Measurements from ENCODE around the gene SRGAP1. TPM values are rescaled to one million over a fixed set of nuclear protein-coding genes. Genes with fewer than 3 reads are reported as not detected.

SRGAP1 gene
- total RNA-seq, 6 experiments from 2014 or later: 1.3 to 5.0 (median 3.0) TPM

DNA sequence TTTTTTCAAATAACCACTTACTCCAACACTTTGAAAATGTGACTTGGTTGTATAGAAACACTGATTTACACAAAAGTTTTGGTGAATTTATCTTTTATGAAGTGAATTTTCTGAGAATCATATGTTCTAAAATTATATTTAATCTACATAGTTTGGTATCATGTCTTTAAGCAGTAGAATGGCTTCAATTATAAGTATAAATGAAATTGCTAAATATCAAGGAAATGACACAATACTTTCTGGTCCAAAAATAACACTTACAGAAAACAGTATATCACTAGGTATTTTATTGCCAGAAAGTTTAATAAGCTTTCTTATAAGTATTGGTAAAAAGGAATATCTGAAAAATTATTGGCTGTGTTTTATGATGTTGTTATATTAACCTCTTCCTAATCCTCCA is 90.9 kb downstream of the SRGAP1 start:
- intact Hi-C loops (cut with DNase I): no loop called here
- DNase-seq (no peak), ATAC-seq (no peak)
- H3K9me3 ChIP-seq: no peaks in the 10 kb centered on the region
- no peak for TF ChIP-seq POLR2A (IDR thresholded peaks at IDR 0.05)
- TF ChIP-seq, protein P1, sequence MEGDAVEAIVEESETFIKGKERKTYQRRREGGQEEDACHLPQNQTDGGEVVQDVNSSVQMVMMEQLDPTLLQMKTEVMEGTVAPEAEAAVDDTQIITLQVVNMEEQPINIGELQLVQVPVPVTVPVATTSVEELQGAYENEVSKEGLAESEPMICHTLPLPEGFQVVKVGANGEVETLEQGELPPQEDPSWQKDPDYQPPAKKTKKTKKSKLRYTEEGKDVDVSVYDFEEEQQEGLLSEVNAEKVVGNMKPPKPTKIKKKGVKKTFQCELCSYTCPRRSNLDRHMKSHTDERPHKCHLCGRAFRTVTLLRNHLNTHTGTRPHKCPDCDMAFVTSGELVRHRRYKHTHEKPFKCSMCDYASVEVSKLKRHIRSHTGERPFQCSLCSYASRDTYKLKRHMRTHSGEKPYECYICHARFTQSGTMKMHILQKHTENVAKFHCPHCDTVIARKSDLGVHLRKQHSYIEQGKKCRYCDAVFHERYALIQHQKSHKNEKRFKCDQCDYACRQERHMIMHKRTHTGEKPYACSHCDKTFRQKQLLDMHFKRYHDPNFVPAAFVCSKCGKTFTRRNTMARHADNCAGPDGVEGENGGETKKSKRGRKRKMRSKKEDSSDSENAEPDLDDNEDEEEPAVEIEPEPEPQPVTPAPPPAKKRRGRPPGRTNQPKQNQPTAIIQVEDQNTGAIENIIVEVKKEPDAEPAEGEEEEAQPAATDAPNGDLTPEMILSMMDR (IDR thresholded peaks at IDR 0.05): no peak
- no peak overlapping the region for H3K27ac ChIP-seq
- no peaks in the 10 kb centered on the region for H3K27me3 ChIP-seq
- H3K36me3 ChIP-seq: no peaks in the 10 kb centered on the region
- no peak overlapping the region for H3K4me3 ChIP-seq
- H3K4me1 ChIP-seq: no peaks in the 10 kb centered on the region

DNA sequence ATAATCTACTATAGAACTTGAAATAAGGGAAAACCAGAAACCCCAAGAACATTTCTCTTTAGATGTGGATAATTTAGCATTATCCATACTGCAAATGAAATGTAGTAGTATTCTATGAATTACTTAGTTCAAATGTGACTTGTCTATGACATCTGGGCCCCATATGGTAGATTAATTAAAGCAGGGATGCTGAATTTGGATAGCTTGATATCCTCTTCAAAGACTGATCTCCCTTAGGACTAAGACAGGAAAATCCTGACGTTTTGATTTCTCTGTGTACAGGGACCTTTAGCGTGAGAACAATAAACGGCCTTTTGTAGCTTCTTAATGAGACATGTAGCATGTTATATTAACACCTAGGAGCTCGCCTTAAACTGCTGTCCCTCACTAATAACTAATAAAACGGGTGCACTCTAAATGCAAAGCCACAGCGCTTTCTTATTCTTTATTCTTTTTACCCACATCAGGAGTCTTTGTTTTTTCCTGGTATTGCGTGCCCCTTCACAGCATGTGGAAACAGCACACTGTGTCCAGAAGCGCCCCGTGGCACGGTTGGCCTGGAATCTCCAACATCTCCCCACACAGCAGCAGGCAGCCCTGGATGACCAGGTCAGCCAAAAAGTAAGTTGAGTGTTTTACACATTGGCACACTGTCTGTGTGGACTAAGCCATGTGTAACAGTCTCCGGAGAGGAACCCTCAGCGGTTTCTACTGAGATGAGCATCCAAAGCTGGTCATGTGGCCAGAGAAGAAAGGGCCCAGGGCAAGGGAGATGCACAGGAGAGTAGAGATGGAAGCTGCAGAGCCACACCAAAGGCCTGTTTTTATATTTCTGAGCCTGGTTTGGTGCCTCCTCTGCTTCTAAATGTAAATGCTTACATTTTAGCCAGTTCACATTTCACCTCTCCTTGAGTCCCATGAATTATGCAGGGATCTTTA is 93.1 kb downstream of the SRGAP1 start:
- no peaks in the 10 kb centered on the region for H3K27me3 ChIP-seq
- intact Hi-C loops (cut with DNase I): no loop called here
- DNase-seq (no peak), ATAC-seq (no peak)
- H3K27ac ChIP-seq: no peak overlapping the region
- H3K9me3 ChIP-seq: no peaks in the 10 kb centered on the region
- H3K36me3 ChIP-seq: no peaks in the 10 kb centered on the region
- H3K4me3 ChIP-seq: no peak overlapping the region
- TF ChIP-seq, protein P1 (IDR thresholded peaks at IDR 0.05): no peak
- TF ChIP-seq POLR2A (IDR thresholded peaks at IDR 0.05): no peak
- no peaks in the 10 kb centered on the region for H3K4me1 ChIP-seq
- WGBS (ENCODE audit: insufficient coverage, low coverage, low lambda C conversion rate, missing lambda C conversion rate): 84% methylated on average over 10 of the region's 12 CpGs

- ATAC-seq: peak; percentile 55 to 79 (median 74)
- 38% methylated on average over 4 of the region's 7 CpGs for WGBS (ENCODE audit: insufficient coverage, low coverage, low lambda C conversion rate, missing lambda C conversion rate)
- intact Hi-C loops (cut with DNase I): no loop called here
- no peak overlapping the region for H3K27ac ChIP-seq
- H3K4me3 ChIP-seq: no peak overlapping the region
- H3K9me3 ChIP-seq: no peaks in the 10 kb centered on the region
- H3K4me1 ChIP-seq: no peaks in the 10 kb centered on the region
- DNase-seq: no peak
- no peaks in the 10 kb centered on the region for H3K27me3 ChIP-seq
- TF ChIP-seq, protein P1 (IDR thresholded peaks at IDR 0.05): no peak
- TF ChIP-seq POLR2A (IDR thresholded peaks at IDR 0.05): no peak
- H3K36me3 ChIP-seq: no peaks in the 10 kb centered on the region
Observed at GRCh38 chr12:63940310-63941005, 96.0 kb downstream of the SRGAP1 start.

- WGBS (ENCODE audit: insufficient coverage, low coverage, low lambda C conversion rate, missing lambda C conversion rate): 86% methylated on average over 3 of the region's 3 CpGs
- ATAC-seq: no peak
- TF ChIP-seq POLR2A (IDR thresholded peaks at IDR 0.05): no peak
- TF ChIP-seq, protein P1 (IDR thresholded peaks at IDR 0.05): no peak
- Histone ChIP-seq H3K27ac (no peak overlapping the region), H3K36me3 (no peaks in the 10 kb centered on the region), H3K27me3 (no peaks in the 10 kb centered on the region), H3K4me1 (no peaks in the 10 kb centered on the region), H3K4me3 (no peak overlapping the region), H3K9me3 (no peaks in the 10 kb centered on the region)
- no peak for DNase-seq
- intact Hi-C loops (cut with DNase I): no loop called here
Observed at GRCh38 chr12:63941166-63941800, 96.8 kb downstream of the SRGAP1 start.

Measured in right lobe of liver (tissue), 6 donors.